ENCODE data around the gene KRT72.
"Not testable (repeated sequence)": the region's sequence is repeated elsewhere in the genome, so short reads cannot be mapped to it uniquely, and the experiment has no call there.

DNA sequence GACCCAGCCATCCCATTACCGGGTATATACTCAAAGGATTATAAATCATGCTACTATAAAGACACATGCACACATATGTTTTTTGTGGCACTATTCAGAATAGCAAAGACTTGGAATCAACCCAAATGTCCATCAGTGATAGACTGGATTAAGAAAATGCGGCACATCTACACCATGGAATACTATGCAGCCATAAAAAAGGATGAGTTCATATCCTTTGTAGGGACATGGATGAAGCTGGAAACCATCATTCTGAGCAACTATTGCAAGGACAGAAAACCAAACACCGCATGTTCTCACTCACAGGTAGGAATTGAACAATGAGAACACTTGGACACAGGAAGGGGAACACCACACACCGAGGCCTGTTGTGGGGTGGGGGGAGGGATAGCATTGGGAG, 7.0 kb downstream of the KRT72 start:
- TF ChIP-seq, protein P1, sequence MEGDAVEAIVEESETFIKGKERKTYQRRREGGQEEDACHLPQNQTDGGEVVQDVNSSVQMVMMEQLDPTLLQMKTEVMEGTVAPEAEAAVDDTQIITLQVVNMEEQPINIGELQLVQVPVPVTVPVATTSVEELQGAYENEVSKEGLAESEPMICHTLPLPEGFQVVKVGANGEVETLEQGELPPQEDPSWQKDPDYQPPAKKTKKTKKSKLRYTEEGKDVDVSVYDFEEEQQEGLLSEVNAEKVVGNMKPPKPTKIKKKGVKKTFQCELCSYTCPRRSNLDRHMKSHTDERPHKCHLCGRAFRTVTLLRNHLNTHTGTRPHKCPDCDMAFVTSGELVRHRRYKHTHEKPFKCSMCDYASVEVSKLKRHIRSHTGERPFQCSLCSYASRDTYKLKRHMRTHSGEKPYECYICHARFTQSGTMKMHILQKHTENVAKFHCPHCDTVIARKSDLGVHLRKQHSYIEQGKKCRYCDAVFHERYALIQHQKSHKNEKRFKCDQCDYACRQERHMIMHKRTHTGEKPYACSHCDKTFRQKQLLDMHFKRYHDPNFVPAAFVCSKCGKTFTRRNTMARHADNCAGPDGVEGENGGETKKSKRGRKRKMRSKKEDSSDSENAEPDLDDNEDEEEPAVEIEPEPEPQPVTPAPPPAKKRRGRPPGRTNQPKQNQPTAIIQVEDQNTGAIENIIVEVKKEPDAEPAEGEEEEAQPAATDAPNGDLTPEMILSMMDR (IDR thresholded peaks at IDR 0.05 in 8 of 11, conservative IDR thresholded peaks at IDR 0.05 in 3 of 11), result not testable (repeated sequence)
- TF ChIP-seq POLR2AphosphoS5, POLR2A (IDR thresholded peaks at IDR 0.05): not testable (repeated sequence)

All from spleen (tissue), 7 donors.